GM12878 (cell line): ENCODE data around the gene STK39. TPM values are rescaled to one million over a fixed set of nuclear protein-coding genes. Genes with fewer than 3 reads are reported as not detected.

Experiments
- ATAC-seq: fragments of 200-7000 bp; cut with Tn5 transposase; 3 replicates; pipeline ENCODE4 v1.9.1; 2020; ENCODE audit warnings: mild to moderate bottlenecking, moderate library complexity
- BruUV-seq: library from RNA; stranded (reverse); fragments of 400-500 nt; replicated peaks from 2 replicates; lab custom pipeline; 2021; lab: Mats Ljungman, UMichigan
- CTCF ChIA-PET: fragments of 300-600 bp; sonication (Branson Sonifier 250); formaldehyde crosslinking; extraction: SDS; loops from one replicate; lab custom pipeline; 2021; ENCODE audit warnings: inconsistent platforms; lab: Yijun Ruan, JAX
- POLR2A ChIA-PET: fragments of 350-600 bp; formaldehyde crosslinking; extraction: SDS; loops from one replicate; lab custom pipeline; 2021; ENCODE audit warnings: inconsistent platforms; lab: Charles Lee
- RAD21 ChIA-PET: fragments of 300-600 bp; sonication (Branson Sonifier 250); formaldehyde crosslinking; loops from one replicate; lab custom pipeline; 2023; ENCODE audit warnings: antibody characterized with exemption; ENCODE audit not compliant: unreplicated experiment; lab: Charles Lee
- SMC1A ChIA-PET: fragments of 300-600 bp; sonication (Branson Sonifier 250); formaldehyde crosslinking; loops from one replicate; lab custom pipeline; 2023; ENCODE audit not compliant: unreplicated experiment, uncharacterized antibody; lab: Charles Lee
- DNase-seq: peaks from one replicate; pipeline ENCODE4 v3.0.0-alpha.2; 2011; ENCODE audit warnings: low read depth, low spot score
- FAIRE-seq: peaks from 3 replicates; lab custom pipeline; 2011; peaks lifted over from hg19 to GRCh38; lab: Jason Lieb, UNC
- H2AFZ ChIP-seq: 2 replicates; pipeline ENCODE4 v1.6.0; 2011; ENCODE audit warnings: low read depth, low read length, control low read depth; ENCODE audit not compliant: control insufficient read depth
- H3K27ac ChIP-seq: 2 replicates; pipeline ENCODE4 v1.5.1; 2011; ENCODE audit warnings: control low read depth; ENCODE audit not compliant: control insufficient read depth, insufficient read depth
- H3K27me3 ChIP-seq, 2 experiments: replicated peaks in 1 of 2; 2 replicates each; pipeline versions ENCODE4 v1.6.0 to v1.6.1; 2011; ENCODE audit warnings: low read length in 1 of 2; ENCODE audit not compliant: control insufficient read depth in 2 of 2, insufficient read depth in 2 of 2
- H3K36me3 ChIP-seq, 2 experiments: 2 replicates each; pipeline ENCODE4 v1.5.1; 2011; ENCODE audit warnings: low read length in 1 of 2; ENCODE audit not compliant: control insufficient read depth in 2 of 2, insufficient read depth in 2 of 2
- H3K4me1 ChIP-seq: 2 replicates; pipeline ENCODE4 v1.6.1; 2011; ENCODE audit warnings: mild to moderate bottlenecking, low read length, moderate library complexity, mixed read lengths; ENCODE audit not compliant: control insufficient read depth, insufficient read depth
- H3K4me2 ChIP-seq: 2 replicates; pipeline ENCODE4 v1.6.0; 2011; ENCODE audit warnings: control low read depth; ENCODE audit not compliant: control insufficient read depth, insufficient read depth
- H3K4me3 ChIP-seq: fragments of 200-600 bp; sonication (generic); 2 replicates; pipeline ENCODE4 v1.5.1; 2016
- H3K79me2 ChIP-seq: 2 replicates; pipeline ENCODE4 v1.6.0; 2011; ENCODE audit warnings: low read length; ENCODE audit not compliant: control insufficient read depth, insufficient read depth
- H3K9ac ChIP-seq: 2 replicates; pipeline ENCODE4 v1.8.0; 2011; ENCODE audit warnings: low read length, control low read depth, mixed read lengths; ENCODE audit not compliant: control insufficient read depth, insufficient read depth
- H3K9me3 ChIP-seq: replicated peaks from 3 replicates; pipeline ENCODE4 v1.5.1; 2011; ENCODE audit warnings: mild to moderate bottlenecking, low read length; ENCODE audit not compliant: control insufficient read depth, insufficient read depth
- H4K20me1 ChIP-seq: 2 replicates; pipeline ENCODE4 v1.6.0; 2011; ENCODE audit not compliant: control insufficient read depth, insufficient read depth
- BCL11A ChIP-seq: IDR thresholded peaks from 2 replicates; pipeline ENCODE4 v1.6.1; 2011; ENCODE audit warnings: low read depth, low read length
- RAD51 ChIP-seq: fragments of 450-650 bp; IDR thresholded peaks from 2 replicates; pipeline ENCODE4 v1.6.1; 2016; ENCODE audit warnings: moderate library complexity, mild to moderate bottlenecking, inconsistent platforms
- ZSCAN29 ChIP-seq: fragments of 450-650 bp; IDR thresholded peaks from 2 replicates; pipeline ENCODE4 v1.6.1; 2017; ENCODE audit warnings: mild to moderate bottlenecking, moderate library complexity
- WGBS: methylation state at CpG from one replicate; pipeline ENCODE4 v1.1.6; 2016; ENCODE audit warnings: low lambda C conversion rate; ENCODE audit not compliant: insufficient replicate concordance, insufficient coverage; ENCODE audit errors: missing lambda C conversion rate; 5-methylcytosine and 5-hydroxymethylcytosine counted together
- in situ Hi-C: fragments of 300-500 bp; cut with MboI; formaldehyde crosslinking; loops from 9 replicates; pipeline ENCODE4 v1.14.3; 2018; ENCODE audit warnings: mixed read lengths
- intact Hi-C: fragments of 100-400 bp; cut with micrococcal nuclease; formaldehyde crosslinking; loops from one replicate; pipeline ENCODE4 v1.14.2; 2022; ENCODE audit not compliant: unreplicated experiment
- polyA plus RNA-seq, 11 experiments: library from polyadenylated mRNA; depleted of rRNA in 4 of 11; unstranded in 6 of 11; stranded (reverse) in 5 of 11; fragments of >200 nt; fragmentation: Nextera tagmentation in 4 of 11; fragmentation: Illumina TruSeq in 1 of 11; extraction: Ambion mirVana in 4 of 11; extraction: Trizol in 1 of 11; gene quantifications; 1 replicate in 1 of 11; 2 replicates in 10 of 11; pipeline versions ENCODE4 v1.2.1 to v1.2.3, GENCODE V29; 2011 to 2016; ENCODE audit warnings: inconsistent platforms in 2 of 11, missing spikeins in 2 of 11, low read depth in 1 of 11
- total RNA-seq, 4 experiments: library from RNA; depleted of rRNA in 3 of 4; stranded (reverse); fragments of >200 nt in 3 of 4; fragmentation: Illumina TruSeq in 1 of 4; extraction: Trizol in 1 of 4; gene quantifications; 2 replicates each; pipeline versions ENCODE4 v1.2.1 to v1.2.3, GENCODE V29; 2013 to 2021
- TF ChIP-seq, protein P1 (sequence below): IDR thresholded peaks from 2 replicates; pipeline ENCODE4 v1.6.1; 2012; ENCODE audit warnings: improper control_type of control experiment, low read depth, low read length; ENCODE audit not compliant: insufficient replicate concordance
- TF ChIP-seq, protein P2 (sequence below): fragments of 450-650 bp; IDR thresholded peaks from 2 replicates; pipeline ENCODE4 v1.6.1; 2017; ENCODE audit warnings: borderline replicate concordance
- TF ChIP-seq, protein P3 (sequence below): IDR thresholded peaks from 2 replicates; pipeline ENCODE4 v1.6.1; 2012; ENCODE audit warnings: mild to moderate bottlenecking, low read depth, low read length
- TF ChIP-seq, protein P4 (sequence below): fragments of 450-650 bp; IDR thresholded peaks from 2 replicates; pipeline ENCODE4 v1.6.1; 2014; ENCODE audit warnings: mild to moderate bottlenecking
- TF ChIP-seq, protein P5 (sequence below): fragments of 450-650 bp; IDR thresholded peaks from 2 replicates; pipeline ENCODE4 v1.6.1; 2018; ENCODE audit warnings: mild to moderate bottlenecking, low read depth, moderate library complexity; ENCODE audit not compliant: partially characterized antibody

STK39 gene
- total and polyA plus RNA-seq, 10 of the 15 experiments (the other 5 are each of a cell fraction or from before 2014, with no cell fraction given): 0.03 to 0.21 (median 0.07) TPM; not detected in 5

DNA sequence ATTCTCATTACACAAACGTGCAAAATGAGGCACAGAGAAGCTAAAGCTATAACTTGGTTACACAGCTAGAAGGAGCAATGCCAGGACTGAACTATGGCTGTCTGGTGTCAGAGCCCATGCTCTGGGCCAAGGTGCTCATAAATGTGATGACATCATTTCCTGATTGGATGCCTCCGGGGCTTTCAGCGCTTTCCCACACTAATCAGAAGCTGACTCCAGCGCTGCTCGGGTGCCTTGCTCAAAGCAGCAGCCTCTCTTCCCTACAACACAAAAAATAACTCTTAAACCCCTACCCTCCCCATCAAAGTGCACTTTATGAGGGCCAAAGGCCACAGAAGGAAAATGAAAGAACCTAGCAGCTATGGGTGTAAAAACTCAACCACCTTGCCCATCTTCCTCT is 90.7 kb downstream of the STK39 start:
- ChIA-PET RAD21 (no interaction called here), SMC1A (no interaction called here), CTCF (interaction anchor here (1.1 to 1.3 kb wide), 3 partner anchors 10 to 38 kb away, joined by 3 to 4 read pairs (median 3); no protein-coding TSS in a partner anchor), POLR2A (no interaction called here)
- no peak overlapping the region for H3K4me3 ChIP-seq
- H3K9ac ChIP-seq: no peak overlapping the region
- H3K27me3 ChIP-seq: peaks cover 0 to 2% of the 10 kb centered on the region in 2 experiments; a peak in 2 of 4 replicates
- 5% methylated on average over 5 of the region's 5 CpGs for WGBS
- in situ Hi-C loops (no loop called here), intact Hi-C loops (no loop called here)
- FAIRE-seq (no peak), DNase-seq (no peak), ATAC-seq (no peak)
- H2AFZ ChIP-seq: no peak overlapping the region
- no peak overlapping the region for H3K27ac ChIP-seq
- no peaks in the 10 kb centered on the region for H3K79me2 ChIP-seq
- no peaks in the 10 kb centered on the region for H3K9me3 ChIP-seq
- BruUV-seq: no TSS peak
- H3K4me2 ChIP-seq: no peak overlapping the region
- H3K36me3 ChIP-seq: no peaks in the 10 kb centered on the region
- H4K20me1 ChIP-seq: no peaks in the 10 kb centered on the region
- no peaks in the 10 kb centered on the region for H3K4me1 ChIP-seq
- TF ChIP-seq BCL11A (no peak), ZSCAN29 (no peak), RAD51 (no peak)
- TF ChIP-seq, protein P1, sequence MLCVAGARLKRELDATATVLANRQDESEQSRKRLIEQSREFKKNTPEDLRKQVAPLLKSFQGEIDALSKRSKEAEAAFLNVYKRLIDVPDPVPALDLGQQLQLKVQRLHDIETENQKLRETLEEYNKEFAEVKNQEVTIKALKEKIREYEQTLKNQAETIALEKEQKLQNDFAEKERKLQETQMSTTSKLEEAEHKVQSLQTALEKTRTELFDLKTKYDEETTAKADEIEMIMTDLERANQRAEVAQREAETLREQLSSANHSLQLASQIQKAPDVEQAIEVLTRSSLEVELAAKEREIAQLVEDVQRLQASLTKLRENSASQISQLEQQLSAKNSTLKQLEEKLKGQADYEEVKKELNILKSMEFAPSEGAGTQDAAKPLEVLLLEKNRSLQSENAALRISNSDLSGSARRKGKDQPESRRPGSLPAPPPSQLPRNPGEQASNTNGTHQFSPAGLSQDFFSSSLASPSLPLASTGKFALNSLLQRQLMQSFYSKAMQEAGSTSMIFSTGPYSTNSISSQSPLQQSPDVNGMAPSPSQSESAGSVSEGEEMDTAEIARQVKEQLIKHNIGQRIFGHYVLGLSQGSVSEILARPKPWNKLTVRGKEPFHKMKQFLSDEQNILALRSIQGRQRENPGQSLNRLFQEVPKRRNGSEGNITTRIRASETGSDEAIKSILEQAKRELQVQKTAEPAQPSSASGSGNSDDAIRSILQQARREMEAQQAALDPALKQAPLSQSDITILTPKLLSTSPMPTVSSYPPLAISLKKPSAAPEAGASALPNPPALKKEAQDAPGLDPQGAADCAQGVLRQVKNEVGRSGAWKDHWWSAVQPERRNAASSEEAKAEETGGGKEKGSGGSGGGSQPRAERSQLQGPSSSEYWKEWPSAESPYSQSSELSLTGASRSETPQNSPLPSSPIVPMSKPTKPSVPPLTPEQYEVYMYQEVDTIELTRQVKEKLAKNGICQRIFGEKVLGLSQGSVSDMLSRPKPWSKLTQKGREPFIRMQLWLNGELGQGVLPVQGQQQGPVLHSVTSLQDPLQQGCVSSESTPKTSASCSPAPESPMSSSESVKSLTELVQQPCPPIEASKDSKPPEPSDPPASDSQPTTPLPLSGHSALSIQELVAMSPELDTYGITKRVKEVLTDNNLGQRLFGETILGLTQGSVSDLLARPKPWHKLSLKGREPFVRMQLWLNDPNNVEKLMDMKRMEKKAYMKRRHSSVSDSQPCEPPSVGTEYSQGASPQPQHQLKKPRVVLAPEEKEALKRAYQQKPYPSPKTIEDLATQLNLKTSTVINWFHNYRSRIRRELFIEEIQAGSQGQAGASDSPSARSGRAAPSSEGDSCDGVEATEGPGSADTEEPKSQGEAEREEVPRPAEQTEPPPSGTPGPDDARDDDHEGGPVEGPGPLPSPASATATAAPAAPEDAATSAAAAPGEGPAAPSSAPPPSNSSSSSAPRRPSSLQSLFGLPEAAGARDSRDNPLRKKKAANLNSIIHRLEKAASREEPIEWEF: no peak
- TF ChIP-seq, protein P2, sequence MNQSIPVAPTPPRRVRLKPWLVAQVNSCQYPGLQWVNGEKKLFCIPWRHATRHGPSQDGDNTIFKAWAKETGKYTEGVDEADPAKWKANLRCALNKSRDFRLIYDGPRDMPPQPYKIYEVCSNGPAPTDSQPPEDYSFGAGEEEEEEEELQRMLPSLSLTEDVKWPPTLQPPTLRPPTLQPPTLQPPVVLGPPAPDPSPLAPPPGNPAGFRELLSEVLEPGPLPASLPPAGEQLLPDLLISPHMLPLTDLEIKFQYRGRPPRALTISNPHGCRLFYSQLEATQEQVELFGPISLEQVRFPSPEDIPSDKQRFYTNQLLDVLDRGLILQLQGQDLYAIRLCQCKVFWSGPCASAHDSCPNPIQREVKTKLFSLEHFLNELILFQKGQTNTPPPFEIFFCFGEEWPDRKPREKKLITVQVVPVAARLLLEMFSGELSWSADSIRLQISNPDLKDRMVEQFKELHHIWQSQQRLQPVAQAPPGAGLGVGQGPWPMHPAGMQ: no peak
- TF ChIP-seq, protein P3, sequence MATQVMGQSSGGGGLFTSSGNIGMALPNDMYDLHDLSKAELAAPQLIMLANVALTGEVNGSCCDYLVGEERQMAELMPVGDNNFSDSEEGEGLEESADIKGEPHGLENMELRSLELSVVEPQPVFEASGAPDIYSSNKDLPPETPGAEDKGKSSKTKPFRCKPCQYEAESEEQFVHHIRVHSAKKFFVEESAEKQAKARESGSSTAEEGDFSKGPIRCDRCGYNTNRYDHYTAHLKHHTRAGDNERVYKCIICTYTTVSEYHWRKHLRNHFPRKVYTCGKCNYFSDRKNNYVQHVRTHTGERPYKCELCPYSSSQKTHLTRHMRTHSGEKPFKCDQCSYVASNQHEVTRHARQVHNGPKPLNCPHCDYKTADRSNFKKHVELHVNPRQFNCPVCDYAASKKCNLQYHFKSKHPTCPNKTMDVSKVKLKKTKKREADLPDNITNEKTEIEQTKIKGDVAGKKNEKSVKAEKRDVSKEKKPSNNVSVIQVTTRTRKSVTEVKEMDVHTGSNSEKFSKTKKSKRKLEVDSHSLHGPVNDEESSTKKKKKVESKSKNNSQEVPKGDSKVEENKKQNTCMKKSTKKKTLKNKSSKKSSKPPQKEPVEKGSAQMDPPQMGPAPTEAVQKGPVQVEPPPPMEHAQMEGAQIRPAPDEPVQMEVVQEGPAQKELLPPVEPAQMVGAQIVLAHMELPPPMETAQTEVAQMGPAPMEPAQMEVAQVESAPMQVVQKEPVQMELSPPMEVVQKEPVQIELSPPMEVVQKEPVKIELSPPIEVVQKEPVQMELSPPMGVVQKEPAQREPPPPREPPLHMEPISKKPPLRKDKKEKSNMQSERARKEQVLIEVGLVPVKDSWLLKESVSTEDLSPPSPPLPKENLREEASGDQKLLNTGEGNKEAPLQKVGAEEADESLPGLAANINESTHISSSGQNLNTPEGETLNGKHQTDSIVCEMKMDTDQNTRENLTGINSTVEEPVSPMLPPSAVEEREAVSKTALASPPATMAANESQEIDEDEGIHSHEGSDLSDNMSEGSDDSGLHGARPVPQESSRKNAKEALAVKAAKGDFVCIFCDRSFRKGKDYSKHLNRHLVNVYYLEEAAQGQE: no peak
- TF ChIP-seq, protein P4, sequence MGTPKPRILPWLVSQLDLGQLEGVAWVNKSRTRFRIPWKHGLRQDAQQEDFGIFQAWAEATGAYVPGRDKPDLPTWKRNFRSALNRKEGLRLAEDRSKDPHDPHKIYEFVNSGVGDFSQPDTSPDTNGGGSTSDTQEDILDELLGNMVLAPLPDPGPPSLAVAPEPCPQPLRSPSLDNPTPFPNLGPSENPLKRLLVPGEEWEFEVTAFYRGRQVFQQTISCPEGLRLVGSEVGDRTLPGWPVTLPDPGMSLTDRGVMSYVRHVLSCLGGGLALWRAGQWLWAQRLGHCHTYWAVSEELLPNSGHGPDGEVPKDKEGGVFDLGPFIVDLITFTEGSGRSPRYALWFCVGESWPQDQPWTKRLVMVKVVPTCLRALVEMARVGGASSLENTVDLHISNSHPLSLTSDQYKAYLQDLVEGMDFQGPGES: no peak
- TF ChIP-seq, protein P5, sequence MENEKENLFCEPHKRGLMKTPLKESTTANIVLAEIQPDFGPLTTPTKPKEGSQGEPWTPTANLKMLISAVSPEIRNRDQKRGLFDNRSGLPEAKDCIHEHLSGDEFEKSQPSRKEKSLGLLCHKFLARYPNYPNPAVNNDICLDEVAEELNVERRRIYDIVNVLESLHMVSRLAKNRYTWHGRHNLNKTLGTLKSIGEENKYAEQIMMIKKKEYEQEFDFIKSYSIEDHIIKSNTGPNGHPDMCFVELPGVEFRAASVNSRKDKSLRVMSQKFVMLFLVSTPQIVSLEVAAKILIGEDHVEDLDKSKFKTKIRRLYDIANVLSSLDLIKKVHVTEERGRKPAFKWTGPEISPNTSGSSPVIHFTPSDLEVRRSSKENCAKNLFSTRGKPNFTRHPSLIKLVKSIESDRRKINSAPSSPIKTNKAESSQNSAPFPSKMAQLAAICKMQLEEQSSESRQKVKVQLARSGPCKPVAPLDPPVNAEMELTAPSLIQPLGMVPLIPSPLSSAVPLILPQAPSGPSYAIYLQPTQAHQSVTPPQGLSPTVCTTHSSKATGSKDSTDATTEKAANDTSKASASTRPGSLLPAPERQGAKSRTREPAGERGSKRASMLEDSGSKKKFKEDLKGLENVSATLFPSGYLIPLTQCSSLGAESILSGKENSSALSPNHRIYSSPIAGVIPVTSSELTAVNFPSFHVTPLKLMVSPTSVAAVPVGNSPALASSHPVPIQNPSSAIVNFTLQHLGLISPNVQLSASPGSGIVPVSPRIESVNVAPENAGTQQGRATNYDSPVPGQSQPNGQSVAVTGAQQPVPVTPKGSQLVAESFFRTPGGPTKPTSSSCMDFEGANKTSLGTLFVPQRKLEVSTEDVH: no peak
